ENCODE data around the gene INF2.
"Not testable (repeated sequence)": the region's sequence is repeated elsewhere in the genome, so short reads cannot be mapped to it uniquely, and the experiment has no call there.

INF2 gene

DNA sequence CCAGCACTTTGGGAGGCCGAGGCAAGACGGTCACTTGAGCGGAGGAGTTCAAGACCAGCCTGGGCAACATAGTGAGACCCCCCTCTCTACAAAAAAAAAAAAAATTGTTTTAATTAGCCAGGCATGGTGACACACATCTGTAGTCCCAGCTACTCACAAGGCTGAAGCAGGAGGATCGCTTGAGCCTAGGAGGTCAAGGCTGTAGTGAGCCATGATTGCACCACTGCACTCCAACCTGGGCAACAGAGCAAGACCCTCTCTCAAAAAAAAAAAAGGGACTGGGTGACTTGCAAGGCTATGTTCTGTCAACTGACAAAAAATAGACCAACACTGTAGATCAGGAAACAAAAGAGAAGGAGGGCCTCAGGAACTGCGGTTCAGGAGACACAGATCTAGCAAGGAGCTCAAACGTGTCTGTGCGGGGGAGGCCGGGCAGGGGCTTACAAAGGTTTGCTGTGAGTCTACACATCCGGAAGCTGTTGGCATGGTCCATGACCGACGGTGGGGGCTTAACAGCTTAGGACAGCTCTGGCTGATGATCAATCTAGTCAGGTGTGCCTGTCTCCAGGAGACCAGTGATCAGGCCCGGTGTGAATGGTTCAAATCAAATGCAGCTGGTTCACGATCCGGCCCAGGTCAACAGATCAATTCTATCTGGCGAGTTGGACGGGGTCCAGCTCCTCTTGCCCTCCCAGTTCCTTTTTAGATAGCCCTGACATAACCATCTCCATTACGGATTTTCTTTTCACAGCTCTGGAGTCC lies 31.7 kb upstream of the INF2 start:
- DNase-seq, result no peak

DNA sequence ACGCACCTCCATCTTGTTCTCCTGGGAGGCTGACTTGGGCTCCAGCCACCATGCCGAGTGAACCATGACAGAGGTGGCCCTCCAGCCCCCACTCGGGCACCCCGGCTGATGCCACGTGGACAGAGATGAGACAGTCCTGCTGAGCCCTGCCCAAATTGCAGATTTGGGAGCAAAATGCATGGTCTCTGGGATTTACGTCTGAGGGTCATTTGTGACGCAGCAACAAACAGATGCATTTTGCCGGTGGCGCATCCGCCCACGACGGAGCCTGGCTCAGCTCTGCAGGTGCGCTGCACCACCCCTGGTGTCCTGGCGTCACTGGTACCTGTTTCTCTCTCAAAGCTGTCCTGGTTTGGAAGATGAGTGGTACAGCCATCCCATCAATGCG lies 31.1 kb upstream of the INF2 start:
- no peak for DNase-seq

DNA sequence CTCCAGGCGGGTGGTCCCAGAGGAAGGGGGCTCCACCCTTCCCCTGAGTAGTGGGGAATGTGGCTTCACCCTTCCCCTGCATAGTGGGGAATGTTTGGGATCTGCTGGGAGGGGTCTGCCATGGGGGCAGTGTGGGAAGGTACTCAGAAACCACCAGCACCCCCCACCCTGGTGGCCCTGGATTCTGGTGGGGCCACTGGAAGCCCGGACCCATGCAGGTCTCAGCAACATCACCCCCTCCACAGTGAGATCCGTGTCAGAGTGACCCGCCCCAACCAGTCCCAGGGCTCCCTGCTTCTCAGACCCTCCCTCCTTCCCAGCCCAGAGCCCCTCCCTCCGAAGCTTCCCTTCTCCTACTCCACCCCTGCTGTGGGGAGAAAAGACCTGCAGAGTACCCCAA lies 30.3 kb upstream of the INF2 start:
- no peak for DNase-seq

DNA sequence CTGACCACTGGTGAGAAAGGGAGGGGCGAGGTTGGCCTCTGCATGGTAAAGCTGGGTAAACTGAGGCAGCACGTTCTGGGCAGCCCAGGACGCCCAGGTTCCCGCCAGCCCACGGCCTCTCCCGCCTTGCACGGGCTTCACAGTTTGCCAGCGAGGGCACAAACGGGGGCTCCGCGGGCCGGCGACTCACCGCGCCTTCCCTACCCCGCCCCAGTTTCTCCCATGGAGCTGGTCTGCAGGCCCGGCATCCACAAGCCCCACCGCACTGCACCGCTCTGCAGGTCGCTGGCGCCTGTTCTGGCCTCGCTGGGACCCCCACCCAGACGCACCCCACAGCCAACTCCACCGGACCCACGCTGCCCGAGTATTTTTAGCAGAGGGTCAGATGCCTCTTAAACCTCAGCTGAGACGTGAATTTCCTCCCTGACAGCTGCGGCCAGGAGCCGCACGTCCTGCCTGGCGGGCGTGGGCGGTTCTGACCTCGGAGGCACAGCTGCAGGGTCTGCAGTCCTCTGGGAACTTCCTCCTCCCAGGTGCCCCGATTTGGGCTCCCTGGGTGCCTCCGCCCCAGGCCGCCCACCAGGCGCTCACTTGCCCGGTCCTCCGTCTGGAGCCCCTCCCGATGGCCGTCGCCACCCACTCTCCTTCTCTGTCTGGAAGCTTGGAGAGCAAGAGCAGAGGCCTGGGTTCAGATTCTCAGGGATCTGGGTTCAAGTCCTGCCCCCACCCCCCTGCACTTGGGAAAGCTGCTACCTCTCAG lies 29.5 kb upstream of the INF2 start:
- DNase-seq, result no peak

DNA sequence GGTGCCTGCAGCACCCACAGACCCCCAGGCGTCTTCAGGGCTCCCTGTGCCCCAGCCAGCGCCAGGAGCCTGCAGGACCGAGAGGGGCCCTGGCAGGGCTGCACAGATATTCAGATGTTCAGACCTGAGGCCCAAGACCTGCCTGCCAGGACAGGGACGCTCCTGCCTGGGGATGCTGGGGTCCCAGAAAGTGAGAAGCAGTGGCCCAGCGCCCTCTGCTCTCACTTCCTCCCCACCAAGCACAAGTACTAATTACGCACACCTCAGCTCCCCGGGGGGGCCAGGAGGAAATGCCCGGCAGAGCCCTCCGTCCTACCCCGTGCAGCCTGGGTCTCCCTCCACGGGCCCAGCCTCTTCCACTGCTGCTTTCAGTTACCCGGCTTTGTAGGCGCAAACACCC lies 28.8 kb upstream of the INF2 start:
- DNase-seq, result no peak

DNA sequence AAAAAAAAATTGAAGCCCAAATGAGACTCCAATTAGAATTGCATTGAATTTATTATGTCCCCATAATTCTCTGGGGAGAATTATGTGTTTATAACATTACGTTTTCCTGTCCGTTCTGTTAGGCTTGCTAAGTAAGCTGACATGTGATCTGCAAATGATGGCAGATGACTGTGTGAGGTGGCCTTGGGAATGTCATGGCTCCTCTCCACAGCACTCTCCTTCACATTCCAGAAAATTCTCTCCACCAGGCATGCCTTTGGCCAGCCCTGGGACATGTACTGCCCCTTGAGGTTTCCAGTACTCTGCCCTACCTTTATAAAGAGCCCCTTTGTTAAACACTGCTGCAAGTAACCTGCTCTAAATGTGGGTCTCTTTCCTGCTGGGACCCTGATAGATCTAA lies 28.3 kb upstream of the INF2 start:
- DNase-seq, result no peak

DNA sequence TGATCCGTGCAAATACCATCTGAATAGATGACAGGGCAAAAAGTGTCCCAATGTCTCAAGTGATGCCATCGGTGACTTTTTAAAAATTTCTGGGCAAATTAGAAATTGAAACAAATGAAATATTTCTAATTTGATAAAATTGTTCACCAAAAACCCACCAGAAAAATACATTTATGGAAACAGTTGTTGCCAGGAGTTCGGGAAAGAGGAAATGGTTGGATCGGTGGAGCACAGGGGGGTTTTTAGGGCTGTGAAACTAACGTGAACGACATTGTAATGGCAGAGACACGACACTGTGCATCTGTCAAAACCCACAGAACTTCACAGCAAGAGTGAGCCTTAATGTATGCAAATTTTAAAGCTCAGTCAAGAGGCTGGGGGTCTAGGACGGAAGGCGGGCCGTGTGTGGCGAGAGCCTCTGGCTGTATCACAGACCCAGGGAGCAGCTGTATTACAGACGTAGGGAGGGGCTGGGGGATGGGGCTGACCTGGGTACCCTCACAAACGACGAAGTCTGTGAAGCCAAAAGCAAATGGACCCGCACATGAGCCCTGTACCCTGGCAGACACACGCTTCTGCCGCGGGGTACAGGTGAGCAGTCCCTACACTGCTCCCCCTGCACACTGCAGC lies 27.8 kb upstream of the INF2 start:
- DNase-seq, result not testable (repeated sequence)

DNA sequence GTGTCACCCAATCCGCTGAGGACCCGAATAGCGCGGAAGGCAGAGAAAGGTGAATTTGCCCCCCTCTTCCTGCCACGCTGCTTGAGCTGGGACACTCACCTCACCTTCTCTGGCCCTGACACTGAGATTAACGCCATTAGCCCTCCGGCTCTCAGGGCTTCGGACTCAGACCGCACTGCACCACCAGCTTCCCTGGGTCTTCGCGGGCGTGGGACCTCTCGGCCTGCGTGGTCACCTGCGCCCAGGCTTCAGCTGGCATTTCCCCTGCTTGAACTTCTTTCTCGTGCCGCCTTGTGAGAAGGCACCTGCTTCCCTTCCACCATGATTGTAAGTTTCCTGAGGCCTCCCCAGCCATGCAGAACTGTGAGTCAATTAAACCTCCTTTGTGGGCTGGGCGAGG lies 26.9 kb upstream of the INF2 start:
- not testable (repeated sequence) for DNase-seq

DNA sequence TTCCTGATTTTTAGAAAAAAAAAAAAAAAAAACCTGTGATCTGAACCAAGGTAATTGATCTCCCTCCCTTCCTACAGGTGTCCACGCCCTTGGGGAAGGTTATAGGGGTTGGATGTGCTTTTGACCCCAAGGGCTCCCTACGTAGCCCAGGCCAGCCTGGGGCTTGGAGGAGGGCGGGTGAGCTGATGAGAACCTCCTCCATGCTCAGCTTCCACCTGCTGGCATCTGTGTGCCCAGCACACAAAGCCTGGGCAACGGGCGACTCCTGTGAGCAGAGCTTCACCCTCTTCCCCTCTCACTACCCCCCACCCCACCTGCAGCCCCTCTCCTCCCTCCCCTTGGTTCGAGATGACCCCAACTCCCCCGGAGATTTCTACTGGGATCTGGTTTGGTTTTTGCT lies 25.3 kb upstream of the INF2 start:
- DNase-seq, result no peak

DNA sequence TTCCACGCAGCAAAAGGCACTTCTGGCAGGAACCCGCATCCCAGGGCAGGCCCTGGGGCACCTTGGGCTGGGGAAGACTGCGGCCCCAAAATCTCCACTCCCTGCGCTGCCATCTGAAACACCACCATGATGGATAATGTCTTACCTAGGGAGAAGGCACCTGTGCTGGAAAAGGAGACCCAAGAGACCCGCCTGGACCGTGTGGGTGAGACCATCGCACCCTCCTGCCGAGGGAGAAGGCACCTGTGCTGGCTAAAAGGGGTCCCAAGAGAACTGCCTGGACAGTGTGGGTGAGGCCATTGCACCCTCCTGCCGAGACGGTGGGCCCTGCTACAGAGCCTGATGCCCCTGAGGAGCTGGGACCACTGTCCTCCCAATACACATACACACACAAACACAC lies 24.8 kb upstream of the INF2 start:
- no peak for DNase-seq

DNA sequence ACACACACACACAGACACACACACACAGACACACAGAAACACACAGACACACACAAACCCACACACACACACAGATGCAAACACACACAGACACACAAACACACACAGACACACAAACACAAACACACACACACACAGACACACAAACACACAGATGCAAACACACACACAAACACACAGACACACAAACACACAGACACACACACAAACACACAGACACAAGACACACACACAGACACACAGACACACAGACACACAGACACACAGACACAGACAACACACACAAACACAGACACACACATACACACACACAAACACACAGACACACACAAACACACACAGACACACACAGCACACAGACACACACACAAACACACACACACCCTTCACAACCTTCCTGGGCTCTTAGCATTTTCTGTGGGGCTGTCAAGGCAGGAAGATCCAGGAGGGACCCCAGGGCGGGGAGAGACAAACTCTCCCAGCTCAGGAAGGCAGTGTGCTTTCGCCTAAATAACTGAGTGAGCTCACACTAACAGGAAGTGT lies 24.2 kb upstream of the INF2 start:
- DNase-seq, result no peak

DNA sequence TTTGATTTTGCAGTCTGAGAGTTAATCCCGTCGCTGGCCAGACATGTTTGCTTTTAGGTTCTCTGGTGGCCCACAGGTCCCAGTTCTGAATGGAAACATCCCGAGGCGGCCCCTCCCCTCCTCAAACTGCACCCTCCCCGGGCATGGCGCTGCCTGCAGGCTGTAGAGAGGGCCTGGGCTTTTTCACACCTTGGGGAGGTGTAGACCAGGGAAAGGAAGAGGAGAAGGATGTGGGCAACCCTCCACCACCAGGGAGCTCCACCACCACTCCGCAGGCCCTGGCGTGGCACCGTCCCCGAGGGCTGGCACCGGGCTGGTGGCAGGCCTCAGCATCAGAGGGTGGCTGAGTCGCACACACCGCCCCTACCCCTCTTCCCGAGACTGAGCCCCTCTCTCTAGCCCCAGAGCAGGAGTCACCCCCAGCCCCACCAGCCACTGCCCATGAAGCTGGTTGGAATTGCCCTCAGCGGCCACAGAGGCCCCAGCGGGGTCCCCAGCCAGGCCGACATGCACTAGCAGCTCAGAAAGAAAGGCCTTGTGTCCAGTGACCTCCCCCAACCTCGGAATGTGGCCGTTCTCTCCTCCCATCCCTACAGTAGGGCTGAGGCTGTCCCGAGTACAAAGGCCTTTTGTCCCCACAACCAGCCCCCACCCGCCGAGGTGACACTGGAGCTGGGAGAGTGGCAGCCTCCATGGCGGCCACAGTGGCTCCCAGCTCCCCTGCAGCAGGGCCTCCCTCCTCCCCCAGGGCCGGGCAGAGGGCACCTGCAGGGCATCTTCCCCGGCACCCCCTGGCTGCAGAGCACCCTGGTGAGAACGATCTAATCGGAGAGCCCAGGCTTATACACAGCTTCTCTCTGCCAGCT lies 23.5 kb upstream of the INF2 start:
- DNase-seq, result no peak

DNA sequence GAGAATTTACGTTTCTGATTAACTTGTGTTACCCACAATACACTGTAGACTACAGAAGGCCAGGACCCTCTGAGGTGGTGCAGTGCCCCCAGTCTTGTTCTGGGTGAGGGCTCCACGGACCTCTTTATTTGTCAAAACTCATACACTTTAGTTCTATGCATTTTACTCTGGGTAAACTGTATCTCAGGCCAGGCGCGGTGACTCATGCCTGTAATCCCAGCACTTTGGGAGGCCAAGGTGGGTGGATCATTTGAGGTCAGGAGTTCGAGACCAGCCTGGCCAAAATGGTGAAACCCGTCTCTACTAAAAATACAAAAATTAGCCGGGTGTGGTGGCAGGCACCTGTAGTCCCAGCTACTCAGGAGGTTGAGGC lies 22.9 kb upstream of the INF2 start:
- not testable (repeated sequence) for DNase-seq

DNA sequence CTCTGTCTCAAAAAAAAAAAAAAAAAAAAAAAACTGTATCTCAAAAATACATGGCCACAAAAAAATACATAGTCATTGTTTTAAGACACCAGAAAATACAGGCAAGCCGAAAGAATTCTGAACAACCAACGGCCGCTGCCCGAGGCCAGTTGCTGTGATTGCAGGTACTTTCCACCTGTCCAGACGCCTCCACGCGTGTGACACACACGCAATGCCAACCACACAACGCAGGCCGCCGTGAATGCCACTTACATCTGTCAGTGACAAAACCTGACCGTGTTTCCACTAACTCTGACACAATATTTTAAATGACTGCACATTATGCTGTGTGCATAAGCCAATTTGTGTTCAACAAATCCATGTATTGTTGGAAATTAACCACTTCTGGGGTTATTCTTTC lies 22.4 kb upstream of the INF2 start:
- DNase-seq, result no peak

DNA sequence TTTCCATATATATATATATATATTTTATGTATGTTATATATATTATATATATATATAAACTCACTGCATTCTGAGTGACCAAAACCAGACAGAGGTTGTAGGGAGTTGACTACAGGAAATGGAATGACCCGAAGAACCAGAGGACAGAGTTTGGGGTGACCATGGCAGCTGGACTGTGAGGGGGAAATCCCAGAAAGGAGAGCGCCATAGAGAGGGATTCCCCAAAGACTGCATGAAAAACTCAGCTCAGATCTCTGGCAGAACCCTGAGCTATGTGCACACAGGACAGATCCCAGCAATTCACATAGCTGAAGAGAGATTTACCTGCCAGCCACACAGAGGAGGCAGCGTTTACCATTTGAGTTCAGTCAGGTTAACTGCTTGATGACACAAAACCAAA lies 19.7 kb upstream of the INF2 start:
- no peak for DNase-seq

DNA sequence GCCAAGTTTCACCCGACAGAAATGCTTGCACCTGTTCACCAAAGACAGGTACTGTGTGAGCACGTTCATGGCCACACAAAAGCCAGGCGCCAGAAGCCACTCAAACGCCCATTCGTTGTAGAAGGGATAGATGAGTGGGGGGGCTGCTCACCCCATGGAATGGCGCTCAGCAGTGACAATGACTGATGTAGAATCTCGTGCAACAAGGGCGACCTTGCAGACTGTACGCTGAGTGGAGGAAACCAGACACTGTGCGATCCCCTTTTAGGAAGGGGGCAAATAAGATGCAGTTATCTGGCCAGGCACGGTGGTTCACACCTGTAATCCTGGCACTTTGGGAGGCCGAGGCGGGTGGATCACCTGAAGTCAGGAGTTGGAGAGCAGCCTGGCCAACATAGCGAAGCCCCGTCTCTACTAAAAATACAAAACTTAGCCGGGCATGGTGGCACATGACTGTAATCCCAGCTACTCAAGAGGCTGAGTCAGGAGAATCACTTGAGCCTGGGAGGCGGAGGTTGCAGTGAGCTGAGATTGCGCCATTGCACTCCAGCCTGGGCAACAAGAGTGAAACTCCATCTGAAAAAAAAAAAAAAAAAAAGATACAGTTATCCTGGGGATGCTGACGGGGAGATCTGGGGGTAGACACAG lies 18.0 kb upstream of the INF2 start:
- not testable (repeated sequence) for DNase-seq

DNA sequence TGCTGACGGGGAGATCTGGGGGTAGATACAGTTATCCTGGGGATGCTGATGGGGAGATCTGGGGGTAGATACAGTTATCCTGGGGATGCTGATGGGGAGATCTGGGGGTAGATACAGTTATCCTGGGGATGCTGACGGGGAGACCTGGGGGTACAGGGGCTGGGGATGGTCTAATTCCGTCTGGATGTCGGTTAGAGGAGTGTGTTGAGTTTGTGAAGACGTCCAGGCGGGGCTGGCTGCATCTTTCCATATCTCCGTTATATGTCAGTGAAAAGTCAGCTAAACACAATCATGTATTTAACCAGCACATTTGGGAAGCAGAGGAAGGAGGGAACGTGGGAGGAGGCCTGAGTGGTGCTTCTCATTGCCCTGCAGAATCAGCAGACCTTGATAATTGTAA lies 17.3 kb upstream of the INF2 start:
- DNase-seq, result not testable (repeated sequence)

DNA sequence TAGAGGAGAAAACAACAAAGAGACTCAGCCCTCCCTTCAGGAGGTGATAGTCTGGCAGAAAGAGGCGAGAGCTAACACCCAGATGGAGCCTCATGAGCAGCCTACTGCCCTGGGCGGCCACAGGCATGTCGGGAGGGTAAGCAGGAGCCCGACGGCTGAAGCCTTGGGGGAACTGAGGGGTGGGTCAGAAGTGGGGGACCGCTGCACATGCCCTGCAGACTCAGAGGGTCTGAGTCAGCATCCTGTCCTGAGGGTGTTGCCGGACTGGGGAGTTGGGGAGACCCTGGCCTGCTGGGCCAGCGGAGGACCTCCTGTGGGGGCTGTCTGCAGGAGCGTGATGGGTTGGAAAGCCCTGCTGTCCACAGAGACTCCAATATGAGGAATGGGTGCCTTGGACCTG lies 15.9 kb upstream of the INF2 start:
- no peak for DNase-seq

DNA sequence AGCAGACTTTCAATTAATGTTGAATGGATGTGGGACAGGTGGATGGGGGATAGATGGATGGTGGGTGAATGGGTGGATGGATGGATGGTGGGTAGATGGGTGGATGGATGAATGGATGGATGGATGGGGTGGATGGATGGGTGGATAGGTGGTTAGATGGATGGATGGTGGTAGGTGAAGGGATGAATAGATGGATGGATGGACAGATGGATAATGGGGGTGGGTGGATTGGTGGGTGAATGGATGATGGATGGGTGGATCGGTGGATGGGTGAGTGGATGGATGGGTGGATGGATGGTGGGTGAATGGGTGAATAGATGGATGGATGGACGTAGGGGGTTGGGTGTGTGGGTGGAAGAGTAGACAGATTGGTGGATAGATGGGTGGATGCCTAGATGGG lies 14.0 kb upstream of the INF2 start:
- no peak for DNase-seq

DNA sequence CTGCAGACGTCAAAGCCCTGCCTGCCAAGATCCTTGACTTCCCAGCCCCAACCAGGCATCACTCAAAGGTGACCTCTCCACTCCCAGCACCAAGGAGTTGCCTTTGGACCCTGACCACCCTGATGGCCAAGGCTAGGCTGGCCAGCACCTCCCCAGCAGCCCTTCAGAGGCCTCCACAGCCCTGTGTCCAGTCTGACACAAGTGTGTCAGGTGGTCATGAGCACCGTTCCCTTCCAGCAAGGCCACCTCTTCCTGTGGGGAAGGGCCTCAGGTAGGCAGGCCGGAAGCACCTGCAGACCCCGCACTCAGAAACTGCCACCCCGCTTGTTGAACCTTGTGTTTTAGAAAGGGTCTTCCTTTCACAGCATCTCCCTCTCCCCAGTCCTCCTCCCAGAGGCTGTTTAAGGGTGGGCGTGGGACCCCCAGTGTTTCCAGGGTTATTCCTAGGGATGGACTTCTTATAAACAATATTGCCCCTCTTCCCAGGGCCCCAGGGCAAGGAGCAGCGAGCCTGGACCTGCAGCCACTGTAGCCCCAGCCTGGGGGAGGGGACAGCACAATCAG lies 13.2 kb upstream of the INF2 start:
- no peak for DNase-seq

DNA sequence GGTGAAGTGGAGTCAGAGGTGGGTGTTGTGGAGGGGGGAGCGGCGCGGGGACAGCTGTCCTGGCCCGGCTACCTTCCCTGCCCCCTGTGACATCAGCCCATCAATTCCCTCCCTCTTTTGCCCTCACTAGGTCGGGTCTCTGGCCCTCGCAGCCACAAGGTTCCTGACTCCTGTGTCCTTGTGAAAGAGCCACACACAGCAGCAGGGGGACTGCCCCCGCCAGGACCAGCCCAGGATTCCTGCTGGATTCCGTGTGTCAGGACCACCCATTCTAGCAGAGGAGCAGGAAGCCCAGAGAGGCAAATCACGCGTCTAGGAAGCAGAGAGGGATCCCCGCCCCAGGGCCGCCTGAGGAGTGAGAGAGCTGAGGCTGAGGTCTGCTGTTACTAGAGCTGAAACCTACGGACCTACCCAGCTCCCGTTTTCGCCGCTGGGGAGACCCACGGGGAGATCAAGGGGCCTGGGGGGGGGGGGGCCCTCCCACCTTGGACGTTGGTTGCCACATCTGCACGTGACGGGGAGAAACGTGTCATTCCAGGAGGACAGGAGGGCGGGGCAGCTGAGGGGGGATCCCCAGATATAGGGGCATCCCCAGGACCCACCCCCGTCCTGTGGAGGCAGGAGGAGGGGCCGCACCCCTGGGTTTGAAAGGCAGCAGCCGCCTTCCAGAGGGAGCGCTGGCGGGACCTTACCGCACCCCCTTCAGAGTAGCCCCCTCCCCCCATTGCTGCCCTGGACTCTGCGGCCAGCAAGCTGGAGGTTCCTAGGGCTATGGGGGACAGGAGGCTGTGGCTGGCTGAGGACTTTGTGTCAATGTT lies 12.5 kb upstream of the INF2 start:
- DNase-seq, result no peak
